GM12801 (cell line): ENCODE measurements around the gene DNM3.

Experiments used
- TF ChIP-seq, protein P1 (sequence below): IDR thresholded peaks from one replicate; pipeline ENCODE4 v1.5.1; 2011; ENCODE audit warnings: control low read depth; ENCODE audit not compliant: insufficient read length; ENCODE audit errors: extremely low read depth

Gene DNM3

DNA sequence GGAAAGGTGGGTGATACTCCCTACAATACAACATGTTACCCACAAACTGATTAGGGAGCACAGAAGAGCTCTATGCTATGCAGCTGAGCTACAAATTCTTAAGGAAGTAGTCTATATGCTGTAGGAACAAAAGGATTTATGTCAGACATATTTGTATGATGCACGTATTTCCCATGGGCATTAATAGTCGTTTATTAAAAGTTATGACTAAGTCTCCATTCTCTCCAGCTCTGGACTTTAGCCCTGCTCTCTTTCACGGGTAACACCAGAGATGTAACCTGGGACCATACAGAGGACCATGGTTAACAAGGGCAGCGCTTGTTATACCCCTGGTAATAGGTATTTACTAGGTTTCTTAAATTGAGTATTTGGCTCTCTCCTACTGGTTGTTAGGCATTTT is 411.0 kb downstream of the DNM3 start:
- TF ChIP-seq, protein P1, sequence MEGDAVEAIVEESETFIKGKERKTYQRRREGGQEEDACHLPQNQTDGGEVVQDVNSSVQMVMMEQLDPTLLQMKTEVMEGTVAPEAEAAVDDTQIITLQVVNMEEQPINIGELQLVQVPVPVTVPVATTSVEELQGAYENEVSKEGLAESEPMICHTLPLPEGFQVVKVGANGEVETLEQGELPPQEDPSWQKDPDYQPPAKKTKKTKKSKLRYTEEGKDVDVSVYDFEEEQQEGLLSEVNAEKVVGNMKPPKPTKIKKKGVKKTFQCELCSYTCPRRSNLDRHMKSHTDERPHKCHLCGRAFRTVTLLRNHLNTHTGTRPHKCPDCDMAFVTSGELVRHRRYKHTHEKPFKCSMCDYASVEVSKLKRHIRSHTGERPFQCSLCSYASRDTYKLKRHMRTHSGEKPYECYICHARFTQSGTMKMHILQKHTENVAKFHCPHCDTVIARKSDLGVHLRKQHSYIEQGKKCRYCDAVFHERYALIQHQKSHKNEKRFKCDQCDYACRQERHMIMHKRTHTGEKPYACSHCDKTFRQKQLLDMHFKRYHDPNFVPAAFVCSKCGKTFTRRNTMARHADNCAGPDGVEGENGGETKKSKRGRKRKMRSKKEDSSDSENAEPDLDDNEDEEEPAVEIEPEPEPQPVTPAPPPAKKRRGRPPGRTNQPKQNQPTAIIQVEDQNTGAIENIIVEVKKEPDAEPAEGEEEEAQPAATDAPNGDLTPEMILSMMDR: no peak

DNA sequence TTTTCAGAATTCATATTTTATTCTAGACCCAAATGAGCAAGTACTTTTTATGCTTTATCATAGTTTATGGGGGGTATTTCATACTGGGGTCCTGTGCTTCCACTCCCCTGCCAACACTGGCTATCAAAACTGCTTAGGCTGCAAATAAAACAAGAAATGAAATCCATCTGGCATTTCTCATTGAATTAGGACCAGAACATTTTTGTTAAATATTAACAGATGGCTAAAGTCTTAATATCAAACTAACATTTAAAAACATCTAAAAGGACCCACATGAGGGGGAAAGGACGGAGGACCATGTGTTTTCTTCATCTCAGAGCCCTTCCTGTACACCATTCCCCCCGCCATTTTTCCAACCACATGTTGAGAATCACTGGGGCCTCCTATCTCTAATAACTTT is 411.7 kb downstream of the DNM3 start:
- TF ChIP-seq, protein P1: no peak

DNA sequence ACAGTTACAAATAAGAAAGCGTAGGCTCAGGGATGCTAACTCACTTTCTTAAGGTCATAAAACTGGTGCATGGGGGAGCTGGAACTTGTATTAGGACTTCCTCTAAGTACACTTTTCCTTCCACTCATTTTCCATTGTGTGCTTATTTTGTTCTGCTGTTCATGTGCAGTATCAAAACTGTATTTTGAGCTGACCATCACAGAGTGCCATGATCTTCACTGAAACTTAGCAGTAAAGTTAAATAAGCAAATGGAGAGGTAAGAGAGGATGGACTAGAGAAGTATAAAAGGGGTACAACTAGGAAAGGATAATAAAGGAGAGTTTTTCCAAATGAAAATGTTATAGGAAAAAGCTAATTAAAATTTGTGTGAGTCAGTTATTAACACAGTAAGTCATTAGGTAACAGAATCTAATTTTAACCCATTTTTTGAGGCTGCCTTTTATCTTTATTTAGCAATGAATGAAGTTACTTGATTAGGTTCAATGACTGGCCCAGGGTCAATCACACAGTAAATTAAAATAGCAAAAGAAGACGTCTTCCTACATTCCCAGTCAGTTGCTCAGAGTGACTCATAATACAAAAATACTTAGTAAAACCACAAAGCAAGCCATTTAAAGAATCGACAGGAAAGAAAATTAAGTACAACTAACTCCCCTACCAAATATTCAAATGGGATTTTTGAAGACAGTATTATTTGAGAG is 413.4 kb downstream of the DNM3 start:
- TF ChIP-seq, protein P1: no peak

DNA sequence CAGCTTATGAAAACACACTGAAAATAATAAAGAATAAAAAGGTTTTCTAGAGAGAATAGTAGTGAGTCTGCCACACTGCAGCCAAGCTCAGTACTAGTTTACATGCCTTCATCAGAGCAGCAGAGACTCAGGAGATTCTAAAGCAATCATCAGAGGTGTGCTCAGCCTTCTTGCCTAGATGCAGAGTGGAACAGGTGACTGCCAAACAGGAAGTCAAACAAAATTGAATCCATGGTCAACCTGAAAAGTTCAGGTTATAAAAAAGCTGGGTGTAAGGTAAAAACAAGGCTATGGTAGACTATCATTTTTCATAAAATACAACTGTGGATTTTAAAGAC is 413.9 kb downstream of the DNM3 start:
- TF ChIP-seq, protein P1: no peak

DNA sequence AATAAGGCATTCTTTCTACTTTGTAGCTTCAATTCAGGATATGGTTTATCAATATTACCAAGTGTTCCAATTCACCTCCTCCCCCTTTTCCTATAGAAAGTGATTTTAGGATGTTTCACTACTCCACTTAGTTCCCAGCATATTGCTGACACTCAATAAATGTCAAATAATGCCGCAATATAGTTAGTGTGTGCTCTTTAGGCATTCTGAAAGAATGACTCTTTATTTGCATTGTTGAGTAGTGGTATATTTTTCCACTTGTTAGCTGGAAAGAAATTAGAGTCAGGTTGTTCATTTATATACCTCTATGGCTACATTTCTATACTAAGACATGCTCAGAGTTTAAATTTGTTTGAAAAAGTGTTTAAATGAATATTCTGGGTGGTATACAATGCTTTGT is 424.6 kb downstream of the DNM3 start:
- TF ChIP-seq, protein P1: no peak

DNA sequence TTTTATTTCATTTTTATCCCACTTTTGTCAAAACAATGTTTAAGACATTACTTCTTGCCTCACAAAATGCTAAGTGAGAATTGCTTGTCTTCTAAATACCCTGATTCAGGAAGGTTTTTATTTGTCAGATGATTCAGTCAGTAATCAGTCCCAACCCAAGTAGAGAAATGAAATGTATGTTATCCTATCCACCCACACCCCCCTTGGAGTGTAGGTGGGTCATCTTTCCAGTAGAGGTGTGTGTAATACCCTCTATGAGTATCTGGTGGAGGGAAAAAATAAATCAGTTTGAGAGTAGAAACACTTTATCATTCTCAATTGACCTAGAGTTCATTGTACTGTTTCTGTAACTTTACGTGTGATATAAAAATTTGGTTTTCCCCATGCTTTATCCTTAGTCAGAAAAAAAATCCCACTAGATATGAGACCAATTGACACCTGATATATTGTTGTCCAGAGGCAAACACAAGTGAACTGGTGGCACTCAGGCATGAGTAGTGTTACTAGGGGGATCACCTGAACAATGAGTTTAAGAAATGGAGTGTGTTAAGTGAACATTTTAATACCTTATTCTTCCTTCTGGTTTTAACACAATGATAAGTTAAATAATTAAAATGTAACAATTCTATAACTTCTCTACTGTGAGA is 425.4 kb downstream of the DNM3 start:
- TF ChIP-seq, protein P1: no peak

DNA sequence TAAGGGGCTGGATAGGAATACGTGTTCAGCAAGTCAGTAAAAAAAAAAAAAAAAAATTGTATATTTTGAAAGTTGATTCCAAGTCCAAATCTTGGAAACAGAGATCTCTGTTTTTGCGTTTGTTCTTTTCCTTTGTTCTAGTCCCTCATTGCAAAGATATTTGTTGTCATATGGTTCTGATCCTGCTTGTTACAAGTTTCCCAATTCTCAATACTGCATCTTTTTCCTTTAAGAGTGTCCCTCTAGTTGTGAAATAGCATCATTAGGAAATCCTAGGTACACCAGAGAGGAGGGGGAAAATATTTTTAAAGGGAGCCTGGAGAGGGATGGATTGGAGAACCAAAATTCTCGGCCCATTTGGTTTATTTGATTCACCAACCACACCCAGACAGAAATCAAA is 426.9 kb downstream of the DNM3 start:
- TF ChIP-seq, protein P1: no peak
